Gastroesophageal sphincter (tissue), 4 donors: ENCODE data around the gene MAPK11. TPM values are rescaled to one million over a fixed set of nuclear protein-coding genes. Genes with fewer than 3 reads are reported as not detected.
A peak's percentile ranks its signal among the peaks of the same experiment; 100 is the strongest.

ENCODE experiments used
- ATAC-seq: fragments of 150-250 bp; one replicate; pipeline ENCODE4 v1.9.1; 2016; ENCODE audit warnings: mild to moderate bottlenecking, moderate library complexity
- H3K27ac ChIP-seq, 4 donors: fragments of 200-600 bp; sonication (generic) in 3 of 4; 1 replicate in 3 of 4; 2 replicates in 1 of 4; pipeline ENCODE4 v1.5.1; 2016 to 2019
- H3K27me3 ChIP-seq: fragments of 200-600 bp; sonication (generic); one replicate; pipeline ENCODE4 v1.5.1; 2019
- H3K36me3 ChIP-seq, 2 donors: fragments of 200-600 bp; sonication (generic); one replicate each; pipeline ENCODE4 v1.5.1; 2019; ENCODE audit warnings: control low read depth in 1 of 2
- H3K4me1 ChIP-seq, 3 donors: fragments of 200-600 bp; sonication (generic); 1 replicate in 2 of 3; 2 replicates in 1 of 3; pipeline ENCODE4 v1.5.1; 2016 to 2019; ENCODE audit warnings: control low read depth in 2 of 3
- H3K4me3 ChIP-seq, 2 donors: fragments of 200-600 bp; sonication (generic); one replicate each; pipeline ENCODE4 v1.5.1; 2019; ENCODE audit warnings: mild to moderate bottlenecking in 1 of 2, moderate library complexity in 1 of 2
- H3K9me3 ChIP-seq, 3 donors: fragments of 200-600 bp; sonication (generic); one replicate each; pipeline ENCODE4 v1.5.1; 2017 to 2019; ENCODE audit warnings: control low read depth in 2 of 3
- EP300 ChIP-seq: sonication (generic); formaldehyde crosslinking; IDR thresholded peaks from one replicate; pipeline ENCODE4 v1.6.1; 2017; ENCODE audit warnings: antibody characterized with exemption, mild to moderate bottlenecking
- POLR2A ChIP-seq, 2 donors: fragments of 450-650 bp; IDR thresholded peaks; one replicate each; pipeline ENCODE4 v1.6.1; 2017; ENCODE audit warnings: antibody characterized with exemption in 2 of 2, mild to moderate bottlenecking in 2 of 2, moderate library complexity in 1 of 2
- POLR2AphosphoS5 ChIP-seq: sonication (generic); formaldehyde crosslinking; IDR thresholded peaks from one replicate; pipeline ENCODE4 v1.6.1; 2017; ENCODE audit warnings: antibody characterized with exemption
- WGBS, 2 donors: methylation state at CpG; one replicate each; pipeline ENCODE4 v1.1.5; 2018; ENCODE audit warnings: low coverage in 1 of 2; 5-methylcytosine and 5-hydroxymethylcytosine counted together
- total RNA-seq, 4 donors: library from RNA; depleted of rRNA; stranded (reverse); fragments of >200 nt; gene quantifications; one replicate each; pipeline ENCODE4 v1.1.0, GENCODE V29; 2016
- TF ChIP-seq, protein P1 (sequence below), 4 experiments: fragments of 200-600 bp in 2 of 4; fragments of 450-650 bp in 2 of 4; sonication (generic) in 1 of 4; IDR thresholded peaks; one replicate each; pipeline ENCODE4 v1.5.1; 2017 to 2019; ENCODE audit warnings: antibody characterized with exemption in 4 of 4, mild to moderate bottlenecking in 2 of 4, moderate library complexity in 2 of 4

MAPK11 gene
- total RNA-seq, 4 donors from 2014 or later: 6.8 to 11.5 (median 10.4) TPM

DNA sequence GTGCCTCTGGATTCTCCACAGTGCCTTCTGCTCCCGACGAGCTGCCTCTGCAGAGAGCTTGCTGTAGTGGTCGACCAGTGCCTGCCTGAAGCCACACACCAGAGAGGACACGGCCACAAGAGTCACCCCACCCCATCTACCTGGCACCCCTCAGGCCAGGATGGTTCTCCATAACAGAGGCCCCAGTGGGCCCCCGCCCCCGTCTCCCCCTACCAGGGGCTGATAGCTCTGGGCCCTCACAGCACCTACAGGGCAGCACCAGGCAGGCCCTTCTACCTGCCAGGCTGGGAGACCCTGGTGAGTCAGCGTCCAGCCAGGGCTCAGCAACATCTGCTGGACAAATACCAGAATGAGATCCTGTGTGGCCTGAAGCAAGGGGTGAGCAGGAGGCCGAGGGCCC, 47.7 kb downstream of the MAPK11 start:
- TF ChIP-seq, protein P1, sequence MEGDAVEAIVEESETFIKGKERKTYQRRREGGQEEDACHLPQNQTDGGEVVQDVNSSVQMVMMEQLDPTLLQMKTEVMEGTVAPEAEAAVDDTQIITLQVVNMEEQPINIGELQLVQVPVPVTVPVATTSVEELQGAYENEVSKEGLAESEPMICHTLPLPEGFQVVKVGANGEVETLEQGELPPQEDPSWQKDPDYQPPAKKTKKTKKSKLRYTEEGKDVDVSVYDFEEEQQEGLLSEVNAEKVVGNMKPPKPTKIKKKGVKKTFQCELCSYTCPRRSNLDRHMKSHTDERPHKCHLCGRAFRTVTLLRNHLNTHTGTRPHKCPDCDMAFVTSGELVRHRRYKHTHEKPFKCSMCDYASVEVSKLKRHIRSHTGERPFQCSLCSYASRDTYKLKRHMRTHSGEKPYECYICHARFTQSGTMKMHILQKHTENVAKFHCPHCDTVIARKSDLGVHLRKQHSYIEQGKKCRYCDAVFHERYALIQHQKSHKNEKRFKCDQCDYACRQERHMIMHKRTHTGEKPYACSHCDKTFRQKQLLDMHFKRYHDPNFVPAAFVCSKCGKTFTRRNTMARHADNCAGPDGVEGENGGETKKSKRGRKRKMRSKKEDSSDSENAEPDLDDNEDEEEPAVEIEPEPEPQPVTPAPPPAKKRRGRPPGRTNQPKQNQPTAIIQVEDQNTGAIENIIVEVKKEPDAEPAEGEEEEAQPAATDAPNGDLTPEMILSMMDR (IDR thresholded peaks at IDR 0.05): no peak
- TF ChIP-seq POLR2A (IDR thresholded peaks at IDR 0.05): no peak
- TF ChIP-seq EP300: no peak
- no peak for TF ChIP-seq POLR2AphosphoS5

DNA sequence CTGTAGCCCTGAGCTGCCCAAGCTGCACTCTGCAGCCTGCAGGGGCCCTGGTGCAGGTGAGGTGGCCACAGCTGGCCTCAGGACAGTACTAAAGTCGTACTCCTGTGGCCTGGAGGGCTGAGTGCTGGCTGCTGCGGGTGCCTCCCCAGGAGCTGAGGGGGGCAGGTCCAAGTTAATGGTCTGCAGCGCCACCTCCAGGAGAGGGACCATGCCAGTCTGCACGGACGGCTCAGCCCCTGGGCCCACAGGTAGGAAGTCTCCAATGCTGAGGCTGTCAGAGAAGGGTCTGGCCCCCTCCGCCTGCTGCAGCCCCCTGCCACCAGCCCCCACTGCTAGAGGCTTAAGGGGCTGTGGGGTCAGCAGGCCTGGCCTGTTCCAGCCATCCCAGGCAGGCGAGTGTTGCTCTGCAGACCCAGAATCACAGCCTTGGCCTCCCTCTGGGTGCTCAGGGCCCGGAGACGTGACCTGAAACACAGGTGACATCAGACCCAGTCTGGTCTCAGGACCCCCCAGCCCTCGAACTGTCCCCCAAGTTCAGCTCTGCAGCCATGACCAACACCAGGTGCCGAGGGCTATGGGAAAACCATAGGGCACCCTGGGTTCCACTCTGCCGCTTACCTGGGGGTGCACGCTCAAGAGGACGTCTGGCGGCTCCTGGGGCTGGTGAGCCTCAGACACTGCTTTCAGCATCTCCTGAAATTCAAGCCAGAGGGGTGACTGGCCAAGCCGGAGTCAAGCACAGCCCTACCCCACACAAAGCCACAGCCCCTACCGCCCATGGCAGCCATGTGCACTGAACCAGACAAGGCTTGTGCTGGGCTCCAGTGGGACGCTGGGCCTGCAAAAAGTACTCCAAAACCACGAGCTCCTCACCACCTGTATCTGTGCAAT, 48.5 kb downstream of the MAPK11 start:
- no peaks in the 10 kb centered on the region for H3K9me3 ChIP-seq
- peaks cover 0 to 13% (median 0%) of the 10 kb centered on the region in 3 donors for H3K4me1 ChIP-seq
- H3K4me3 ChIP-seq: no peak overlapping the region
- no peaks in the 10 kb centered on the region for H3K27me3 ChIP-seq
- ATAC-seq: no peak
- peaks cover 0 to 97% of the 10 kb centered on the region in 2 donors for H3K36me3 ChIP-seq
- WGBS, 2 donors: 40 to 100% methylated on average over 1 of the region's 19 CpGs
- H3K27ac ChIP-seq: no peak overlapping the region
- TF ChIP-seq EP300 (no peak), POLR2A (IDR thresholded peaks at IDR 0.05) (no peak), POLR2AphosphoS5 (no peak)
- TF ChIP-seq, protein P1 (IDR thresholded peaks at IDR 0.05): no peak

More for the DNA sequence above, 47.7 kb downstream of the MAPK11 start:
- ATAC-seq: no peak
- Histone ChIP-seq H3K27ac (no peak overlapping the region), H3K9me3 (no peaks in the 10 kb centered on the region), H3K27me3 (no peaks in the 10 kb centered on the region), H3K36me3 (peaks cover 0 to 97% of the 10 kb centered on the region in 2 donors), H3K4me3 (no peak overlapping the region), H3K4me1 (peaks cover 0 to 13% (median 0%) of the 10 kb centered on the region in 3 donors)
- 71 to 86% methylated on average over 1 to 4 of the region's 8 CpGs for WGBS, 2 donors

DNA sequence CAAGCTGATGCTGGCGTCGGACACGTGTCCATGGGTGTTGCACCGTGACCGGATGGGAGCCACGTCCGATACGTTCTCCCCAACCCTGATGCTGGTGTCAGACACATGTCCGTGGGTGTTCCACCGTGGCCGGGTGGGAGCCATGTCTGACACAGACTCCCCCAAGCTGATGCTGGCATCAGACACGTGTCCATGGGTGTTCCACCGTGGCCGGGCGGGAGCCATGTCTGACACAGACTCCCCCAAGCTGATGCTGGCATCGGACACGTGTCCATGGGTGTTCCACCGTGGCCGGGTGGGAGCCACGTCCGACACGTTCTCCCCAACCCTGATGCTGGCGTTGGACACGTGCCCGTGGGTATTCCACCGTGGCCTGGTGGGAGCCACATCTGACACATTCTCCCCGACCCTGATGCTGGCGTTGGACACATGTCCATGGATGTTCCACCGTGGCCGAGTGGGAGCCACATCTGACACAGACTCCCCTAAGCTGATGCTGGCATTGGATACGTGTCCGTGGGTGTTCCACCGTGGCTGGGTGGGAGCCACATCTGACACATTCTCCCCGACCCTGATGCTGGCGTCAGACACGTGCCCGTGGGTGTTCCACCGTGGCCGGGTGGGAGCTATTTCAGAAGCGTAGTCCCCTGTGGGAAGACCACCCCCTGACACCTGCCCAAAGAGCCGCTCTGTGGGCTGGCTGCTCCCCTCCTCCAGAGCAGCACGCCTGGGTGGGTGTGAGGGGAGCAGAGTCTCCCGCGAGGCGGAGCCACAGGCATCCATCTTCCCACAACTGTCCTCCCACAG, 49.4 kb downstream of the MAPK11 start:
- Histone ChIP-seq H3K36me3 (peaks cover 0 to 97% of the 10 kb centered on the region in 2 donors), H3K27me3 (no peaks in the 10 kb centered on the region), H3K4me3 (no peak overlapping the region), H3K9me3 (no peaks in the 10 kb centered on the region), H3K4me1 (peaks cover 0 to 17% (median 0%) of the 10 kb centered on the region in 3 donors), H3K27ac (no peak overlapping the region)
- TF ChIP-seq EP300 (no peak), POLR2AphosphoS5 (no peak), POLR2A (IDR thresholded peaks at IDR 0.05) (no peak)
- TF ChIP-seq, protein P1 (IDR thresholded peaks at IDR 0.05): no peak
- WGBS, 2 donors: 76% methylated on average over 3 of the region's 45 CpGs; no CpG with 5 or more reads in 1 of the 2 donors
- ATAC-seq: no peak

DNA sequence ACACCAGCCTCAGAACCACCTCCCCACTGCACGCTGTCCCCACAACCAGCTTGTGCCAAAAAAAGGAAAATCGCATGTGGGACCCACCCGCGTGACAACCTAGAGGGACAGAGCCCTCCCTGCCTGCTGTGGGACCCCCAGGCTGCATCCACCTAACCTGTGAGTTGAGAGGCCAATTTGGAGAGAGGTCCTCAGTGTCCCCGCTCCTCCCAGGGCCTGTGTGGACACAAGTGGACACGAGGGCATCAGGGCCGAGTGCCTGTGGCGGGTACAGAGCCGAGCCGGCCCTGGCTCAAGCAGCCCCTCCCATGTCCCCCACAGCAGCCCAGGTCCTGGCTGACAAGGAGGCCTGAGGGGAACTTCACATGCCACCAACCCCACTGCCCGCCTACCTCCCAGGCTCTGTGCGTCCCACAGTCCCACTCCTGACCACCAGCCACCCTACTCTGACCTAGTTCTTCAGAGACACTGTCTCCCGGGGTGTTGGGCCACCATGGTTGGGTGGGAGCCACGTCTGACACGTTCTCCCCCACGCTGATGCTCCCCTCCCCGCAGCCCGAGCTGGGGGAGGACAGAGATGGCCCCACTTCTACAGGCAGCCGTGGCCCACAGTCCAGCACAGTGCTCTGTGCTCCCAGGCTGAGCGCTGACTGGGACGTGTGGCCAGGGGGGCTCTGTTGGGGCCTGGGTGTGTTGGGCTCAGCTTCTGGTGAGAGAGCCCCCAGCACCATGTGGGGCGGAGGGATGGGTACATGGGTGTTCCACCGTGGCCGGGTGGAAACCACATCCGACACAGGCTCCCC, 50.2 kb downstream of the MAPK11 start:
- TF ChIP-seq EP300 (no peak), POLR2A (IDR thresholded peaks at IDR 0.05) (no peak), POLR2AphosphoS5 (no peak)
- TF ChIP-seq, protein P1 (IDR thresholded peaks at IDR 0.05): no peak
- H3K9me3 ChIP-seq: no peaks in the 10 kb centered on the region
- WGBS, 2 donors: no CpG with 5 or more reads among the region's 25 CpGs
- H3K27me3 ChIP-seq: no peaks in the 10 kb centered on the region
- no peak overlapping the region for H3K4me3 ChIP-seq
- ATAC-seq: no peak
- H3K36me3 ChIP-seq: peaks cover 0 to 97% of the 10 kb centered on the region in 2 donors
- peak overlapping the region in 1 of 4 donors; percentile 51 for H3K27ac ChIP-seq
- H3K4me1 ChIP-seq: peaks cover 0 to 24% (median 0%) of the 10 kb centered on the region in 3 donors
